Measurements from ENCODE around the gene TRAPPC13. TPM values are rescaled to one million over a fixed set of nuclear protein-coding genes. Genes with fewer than 3 reads are reported as not detected.

TRAPPC13 gene
- total and polyA plus RNA-seq, 2 of the 13 experiments (the other 11 are each of a cell fraction or from before 2014, with no cell fraction given): 8.4 to 19.6 TPM

DNA sequence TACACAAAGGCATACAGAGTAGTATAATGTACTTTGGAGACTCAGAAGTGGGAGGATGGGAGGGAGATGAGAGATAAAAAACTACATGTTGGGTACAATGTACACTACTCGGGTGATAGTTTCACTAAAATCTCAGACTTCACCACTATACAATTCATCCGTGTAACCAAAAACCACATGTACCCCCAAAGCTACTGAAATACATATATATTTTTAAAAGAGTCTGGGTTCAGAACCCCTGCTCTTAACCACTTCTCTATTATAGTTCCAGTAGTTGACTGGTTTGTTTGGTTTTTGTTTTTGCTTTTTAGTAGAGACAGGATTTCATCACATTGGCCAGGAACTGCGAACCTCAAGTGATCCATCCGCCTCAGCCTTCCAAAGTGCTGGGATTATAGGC is 74.5 kb downstream of the TRAPPC13 start:
- Histone ChIP-seq H3K9me3 (ENCODE audit: low read length) (no peaks in the 10 kb centered on the region), H3K79me2 (ENCODE audit: insufficient read depth, low read length) (no peaks in the 10 kb centered on the region), H2AFZ (ENCODE audit: low read length) (no peak overlapping the region), H3K9ac (ENCODE audit: insufficient read depth, low read depth, low read length) (no peak overlapping the region), H3K27ac (ENCODE audit: extremely low read length, insufficient read depth, low read length) (no peak overlapping the region), H4K20me1 (ENCODE audit: insufficient read depth, low read length) (no peaks in the 10 kb centered on the region), H3K36me3 (replicated peaks in 1 of 2; ENCODE audit: control insufficient read depth in 1 of 2, insufficient read depth in 2 of 2, low read length in 2 of 2) (peaks cover 3 to 19% of the 10 kb centered on the region in 2 experiments; a peak in 3 of 5 replicates), H3K4me3 (replicated peaks in 1 of 3; ENCODE audit: insufficient read depth in 1 of 3, low read depth in 2 of 3, low read length in 3 of 3) (no peak overlapping the region), H3K27me3 (ENCODE audit: control insufficient read depth in 1 of 2, insufficient read depth in 2 of 2, low read length in 2 of 2) (no peaks in the 10 kb centered on the region), H3K4me1 (ENCODE audit: insufficient read depth, low read length) (peaks cover 10% of the 10 kb centered on the region), H3K4me2 (ENCODE audit: low read depth, low read length) (no peak overlapping the region)
- in situ Hi-C loops (cut with HindIII; ENCODE audit: extremely low pct_ligation_motif_present, low pct_unique_long_range_greater_than_20kb) (no loop called here), intact Hi-C loops (cut with micrococcal nuclease; ENCODE audit: unreplicated experiment) (no loop called here)
- ATAC-seq: no peak
- POLR2A ChIA-PET: no interaction called here
- WGBS (ENCODE audit: low lambda C conversion rate): 99% methylated on average over 4 of the region's 4 CpGs
- BruUV-seq (replicated peaks): no TSS peak
- no peak for TF ChIP-seq ZKSCAN5 (CRISPR knock-in tag; IDR thresholded peaks at IDR 0.05)
- TF ChIP-seq ZNF17 (CRISPR knock-in tag; IDR thresholded peaks at IDR 0.05): no peak
- CTCF ChIA-PET (ENCODE audit: low intra/inter-chr PET ratio, low total read pairs): no interaction called here
- FAIRE-seq: no peak
- DNase-seq (ENCODE audit: low spot score): no peak

- H3K4me1 ChIP-seq (ENCODE audit: insufficient read depth, low read length): peaks cover 15% of the 10 kb centered on the region
- H3K27ac ChIP-seq (ENCODE audit: extremely low read length, insufficient read depth, low read length): peak overlapping the region; percentile 48
- H3K79me2 ChIP-seq (ENCODE audit: insufficient read depth, low read length): no peaks in the 10 kb centered on the region
- FAIRE-seq (no peak), DNase-seq (ENCODE audit: low spot score) (no peak), ATAC-seq (no peak)
- no peaks in the 10 kb centered on the region for H3K27me3 ChIP-seq (ENCODE audit: control insufficient read depth in 1 of 2, insufficient read depth in 2 of 2, low read length in 2 of 2)
- H3K9me3 ChIP-seq (ENCODE audit: low read length): no peaks in the 10 kb centered on the region
- no peak overlapping the region for H3K4me3 ChIP-seq (replicated peaks in 1 of 3; ENCODE audit: insufficient read depth in 1 of 3, low read depth in 2 of 3, low read length in 3 of 3)
- no TSS peak for BruUV-seq (replicated peaks)
- WGBS (ENCODE audit: low lambda C conversion rate): 78% methylated on average over 3 of the region's 3 CpGs
- POLR2A ChIA-PET: no interaction called here
- CTCF ChIA-PET (ENCODE audit: low intra/inter-chr PET ratio, low total read pairs): no interaction called here
- no peak overlapping the region for H2AFZ ChIP-seq (ENCODE audit: low read length)
- H4K20me1 ChIP-seq (ENCODE audit: insufficient read depth, low read length): no peaks in the 10 kb centered on the region
- H3K9ac ChIP-seq (ENCODE audit: insufficient read depth, low read depth, low read length): no peak overlapping the region
- H3K4me2 ChIP-seq (ENCODE audit: low read depth, low read length): no peak overlapping the region; the same call in 1 of the 2 replicates
- in situ Hi-C loops (cut with HindIII; ENCODE audit: extremely low pct_ligation_motif_present, low pct_unique_long_range_greater_than_20kb) (no loop called here), intact Hi-C loops (cut with micrococcal nuclease; ENCODE audit: unreplicated experiment) (no loop called here)
- peaks cover 2 to 14% of the 10 kb centered on the region in 2 experiments; a peak in 3 of 5 replicates for H3K36me3 ChIP-seq (replicated peaks in 1 of 2; ENCODE audit: control insufficient read depth in 1 of 2, insufficient read depth in 2 of 2, low read length in 2 of 2)
- TF ChIP-seq ZNF230 (CRISPR knock-in tag; IDR thresholded peaks at IDR 0.05) (no peak), RXRA (CRISPR knock-in tag; IDR thresholded peaks at IDR 0.05) (no peak), NFAT5 (CRISPR knock-in tag; IDR thresholded peaks at IDR 0.05) (no peak), ELF3 (CRISPR knock-in tag; IDR thresholded peaks at IDR 0.05) (0 out of 2 replicates have a peak, but pooled peaks have one; percentile 26), EP300 (IDR thresholded peaks at IDR 0.05; ENCODE audit: low read depth in 2 of 2, low read length in 2 of 2) (peak in 1 of 2 experiments; percentile 15; a peak in 1 of 4 replicates), EP300 (CRISPR knock-in tag; IDR thresholded peaks at IDR 0.05; ENCODE audit: borderline replicate concordance) (no peak), HNF4A (CRISPR knock-in tag; IDR thresholded peaks at IDR 0.05) (peak; percentile 83), HMG20B (CRISPR knock-in tag; conservative IDR thresholded peaks at IDR 0.05) (no peak)
- TF ChIP-seq, protein P1, sequence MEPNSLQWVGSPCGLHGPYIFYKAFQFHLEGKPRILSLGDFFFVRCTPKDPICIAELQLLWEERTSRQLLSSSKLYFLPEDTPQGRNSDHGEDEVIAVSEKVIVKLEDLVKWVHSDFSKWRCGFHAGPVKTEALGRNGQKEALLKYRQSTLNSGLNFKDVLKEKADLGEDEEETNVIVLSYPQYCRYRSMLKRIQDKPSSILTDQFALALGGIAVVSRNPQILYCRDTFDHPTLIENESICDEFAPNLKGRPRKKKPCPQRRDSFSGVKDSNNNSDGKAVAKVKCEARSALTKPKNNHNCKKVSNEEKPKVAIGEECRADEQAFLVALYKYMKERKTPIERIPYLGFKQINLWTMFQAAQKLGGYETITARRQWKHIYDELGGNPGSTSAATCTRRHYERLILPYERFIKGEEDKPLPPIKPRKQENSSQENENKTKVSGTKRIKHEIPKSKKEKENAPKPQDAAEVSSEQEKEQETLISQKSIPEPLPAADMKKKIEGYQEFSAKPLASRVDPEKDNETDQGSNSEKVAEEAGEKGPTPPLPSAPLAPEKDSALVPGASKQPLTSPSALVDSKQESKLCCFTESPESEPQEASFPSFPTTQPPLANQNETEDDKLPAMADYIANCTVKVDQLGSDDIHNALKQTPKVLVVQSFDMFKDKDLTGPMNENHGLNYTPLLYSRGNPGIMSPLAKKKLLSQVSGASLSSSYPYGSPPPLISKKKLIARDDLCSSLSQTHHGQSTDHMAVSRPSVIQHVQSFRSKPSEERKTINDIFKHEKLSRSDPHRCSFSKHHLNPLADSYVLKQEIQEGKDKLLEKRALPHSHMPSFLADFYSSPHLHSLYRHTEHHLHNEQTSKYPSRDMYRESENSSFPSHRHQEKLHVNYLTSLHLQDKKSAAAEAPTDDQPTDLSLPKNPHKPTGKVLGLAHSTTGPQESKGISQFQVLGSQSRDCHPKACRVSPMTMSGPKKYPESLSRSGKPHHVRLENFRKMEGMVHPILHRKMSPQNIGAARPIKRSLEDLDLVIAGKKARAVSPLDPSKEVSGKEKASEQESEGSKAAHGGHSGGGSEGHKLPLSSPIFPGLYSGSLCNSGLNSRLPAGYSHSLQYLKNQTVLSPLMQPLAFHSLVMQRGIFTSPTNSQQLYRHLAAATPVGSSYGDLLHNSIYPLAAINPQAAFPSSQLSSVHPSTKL (CRISPR knock-in tag; IDR thresholded peaks at IDR 0.05): peak; percentile 46; the same call in 1 of the 2 replicates
Measured at GRCh38 chr5:65702036-65702435, 77.2 kb downstream of the TRAPPC13 start.
